ENCODE results near the gene SEPTIN7.

DNA sequence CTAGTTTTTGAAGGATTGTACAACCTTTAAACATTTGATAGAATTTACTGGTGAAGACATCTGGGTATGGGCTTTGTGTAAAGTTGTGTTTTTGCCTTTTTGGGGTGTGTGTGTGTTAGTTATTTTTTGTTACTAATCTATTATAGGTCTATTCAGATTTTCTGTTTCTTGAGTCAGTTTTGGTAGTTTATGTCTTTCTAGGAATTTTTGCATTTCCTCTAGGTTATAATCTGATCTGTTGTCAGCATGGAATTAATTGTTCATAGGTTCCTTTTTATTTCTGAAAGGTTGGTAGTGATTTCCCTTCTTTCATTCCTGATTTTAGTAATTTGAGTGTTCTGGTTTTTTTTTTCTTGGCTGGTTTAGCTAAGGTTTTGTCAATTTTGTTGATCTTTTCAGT is 17.7 kb downstream of the SEPTIN7 start:
- TF ChIP-seq, protein P1, sequence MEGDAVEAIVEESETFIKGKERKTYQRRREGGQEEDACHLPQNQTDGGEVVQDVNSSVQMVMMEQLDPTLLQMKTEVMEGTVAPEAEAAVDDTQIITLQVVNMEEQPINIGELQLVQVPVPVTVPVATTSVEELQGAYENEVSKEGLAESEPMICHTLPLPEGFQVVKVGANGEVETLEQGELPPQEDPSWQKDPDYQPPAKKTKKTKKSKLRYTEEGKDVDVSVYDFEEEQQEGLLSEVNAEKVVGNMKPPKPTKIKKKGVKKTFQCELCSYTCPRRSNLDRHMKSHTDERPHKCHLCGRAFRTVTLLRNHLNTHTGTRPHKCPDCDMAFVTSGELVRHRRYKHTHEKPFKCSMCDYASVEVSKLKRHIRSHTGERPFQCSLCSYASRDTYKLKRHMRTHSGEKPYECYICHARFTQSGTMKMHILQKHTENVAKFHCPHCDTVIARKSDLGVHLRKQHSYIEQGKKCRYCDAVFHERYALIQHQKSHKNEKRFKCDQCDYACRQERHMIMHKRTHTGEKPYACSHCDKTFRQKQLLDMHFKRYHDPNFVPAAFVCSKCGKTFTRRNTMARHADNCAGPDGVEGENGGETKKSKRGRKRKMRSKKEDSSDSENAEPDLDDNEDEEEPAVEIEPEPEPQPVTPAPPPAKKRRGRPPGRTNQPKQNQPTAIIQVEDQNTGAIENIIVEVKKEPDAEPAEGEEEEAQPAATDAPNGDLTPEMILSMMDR (IDR thresholded peaks at IDR 0.05; ENCODE audit: insufficient read depth, low read depth, low read length), result no peak
- TF ChIP-seq EZH2 (IDR thresholded peaks at IDR 0.05; ENCODE audit: insufficient read depth, low read length), result no peak

Measured in astrocyte (in vitro differentiated cells and primary cell).